Brain microvascular endothelial cell (primary cell): ENCODE measurements around the gene TF.

Experiments
- DNase-seq: peaks from one replicate; pipeline ENCODE4 v3.0.0-alpha.2; 2020
- H3K27ac ChIP-seq: fragments of 250-450 bp; sonication (Bioruptor Pico); 2 replicates; pipeline ENCODE4 v1.5.1; 2020; ENCODE audit warnings: mild to moderate bottlenecking, moderate library complexity
- H3K27me3 ChIP-seq: fragments of 250-450 bp; sonication (Bioruptor Pico); replicated peaks from 2 replicates; pipeline ENCODE4 v1.5.1; 2020; ENCODE audit warnings: mild to moderate bottlenecking
- H3K36me3 ChIP-seq: fragments of 250-450 bp; sonication (Bioruptor Pico); replicated peaks from 2 replicates; pipeline ENCODE4 v1.5.1; 2020; ENCODE audit warnings: mild to moderate bottlenecking
- H3K4me3 ChIP-seq: 2 replicates; pipeline ENCODE4 v1.5.1; 2011; ENCODE audit warnings: low read depth, mild to moderate bottlenecking, control low read depth, low read length, moderate library complexity
- in situ Hi-C: cut with HindIII; loops from 2 replicates; pipeline ENCODE4 v1.10.0; 2017; ENCODE audit warnings: low sequenced_read_pairs, low pct_ligation_motif_present
- TF ChIP-seq, protein P1 (sequence below): IDR thresholded peaks from 2 replicates; pipeline ENCODE4 v1.5.1; 2011; ENCODE audit warnings: low read depth, mild to moderate bottlenecking, moderate library complexity, low read length, control low read depth, inconsistent platforms; ENCODE audit errors: missing control alignments

TF gene

DNA sequence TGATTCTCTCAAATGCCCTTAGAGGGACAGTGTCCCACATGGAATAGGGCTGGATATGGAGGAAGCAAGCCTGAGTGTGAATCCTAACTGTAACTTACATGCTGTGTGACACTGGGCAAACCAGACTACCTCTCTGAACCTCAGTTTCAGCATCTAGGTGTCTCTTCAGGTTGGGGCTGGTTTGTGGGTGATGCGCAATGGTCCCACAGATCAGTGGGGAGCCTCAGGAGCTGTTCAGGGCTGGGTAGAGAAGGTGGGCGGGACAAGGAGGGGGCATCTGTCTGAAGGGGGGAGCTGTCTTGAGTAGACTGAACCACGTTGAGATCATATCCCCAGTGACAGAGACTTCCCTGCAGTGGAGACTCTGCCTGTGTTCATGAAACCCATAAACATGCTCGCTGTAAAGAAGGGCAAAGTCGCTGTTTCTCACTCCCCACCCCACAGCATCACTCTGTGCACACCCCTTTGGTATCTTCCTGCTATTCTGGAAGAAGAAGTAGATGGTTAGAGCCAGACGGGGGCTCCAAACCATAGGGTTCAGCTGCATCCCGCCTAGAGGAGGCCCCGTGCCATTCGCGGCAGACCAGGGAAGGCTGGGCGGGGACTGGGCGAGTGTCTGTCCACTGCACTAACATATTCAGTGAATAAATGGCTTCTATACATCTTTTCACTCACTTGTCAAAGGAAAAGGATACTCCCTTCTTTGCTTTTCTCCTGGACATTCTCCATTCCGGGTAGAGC lies 87.9 kb downstream of the TF start:
- Histone ChIP-seq H3K4me3 (no peak overlapping the region), H3K27me3 (no peaks in the 10 kb centered on the region), H3K27ac (no peak overlapping the region), H3K36me3 (no peaks in the 10 kb centered on the region)
- DNase-seq = no peak
- in situ Hi-C loops = no loop called here
- TF ChIP-seq, protein P1, sequence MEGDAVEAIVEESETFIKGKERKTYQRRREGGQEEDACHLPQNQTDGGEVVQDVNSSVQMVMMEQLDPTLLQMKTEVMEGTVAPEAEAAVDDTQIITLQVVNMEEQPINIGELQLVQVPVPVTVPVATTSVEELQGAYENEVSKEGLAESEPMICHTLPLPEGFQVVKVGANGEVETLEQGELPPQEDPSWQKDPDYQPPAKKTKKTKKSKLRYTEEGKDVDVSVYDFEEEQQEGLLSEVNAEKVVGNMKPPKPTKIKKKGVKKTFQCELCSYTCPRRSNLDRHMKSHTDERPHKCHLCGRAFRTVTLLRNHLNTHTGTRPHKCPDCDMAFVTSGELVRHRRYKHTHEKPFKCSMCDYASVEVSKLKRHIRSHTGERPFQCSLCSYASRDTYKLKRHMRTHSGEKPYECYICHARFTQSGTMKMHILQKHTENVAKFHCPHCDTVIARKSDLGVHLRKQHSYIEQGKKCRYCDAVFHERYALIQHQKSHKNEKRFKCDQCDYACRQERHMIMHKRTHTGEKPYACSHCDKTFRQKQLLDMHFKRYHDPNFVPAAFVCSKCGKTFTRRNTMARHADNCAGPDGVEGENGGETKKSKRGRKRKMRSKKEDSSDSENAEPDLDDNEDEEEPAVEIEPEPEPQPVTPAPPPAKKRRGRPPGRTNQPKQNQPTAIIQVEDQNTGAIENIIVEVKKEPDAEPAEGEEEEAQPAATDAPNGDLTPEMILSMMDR = no peak

DNA sequence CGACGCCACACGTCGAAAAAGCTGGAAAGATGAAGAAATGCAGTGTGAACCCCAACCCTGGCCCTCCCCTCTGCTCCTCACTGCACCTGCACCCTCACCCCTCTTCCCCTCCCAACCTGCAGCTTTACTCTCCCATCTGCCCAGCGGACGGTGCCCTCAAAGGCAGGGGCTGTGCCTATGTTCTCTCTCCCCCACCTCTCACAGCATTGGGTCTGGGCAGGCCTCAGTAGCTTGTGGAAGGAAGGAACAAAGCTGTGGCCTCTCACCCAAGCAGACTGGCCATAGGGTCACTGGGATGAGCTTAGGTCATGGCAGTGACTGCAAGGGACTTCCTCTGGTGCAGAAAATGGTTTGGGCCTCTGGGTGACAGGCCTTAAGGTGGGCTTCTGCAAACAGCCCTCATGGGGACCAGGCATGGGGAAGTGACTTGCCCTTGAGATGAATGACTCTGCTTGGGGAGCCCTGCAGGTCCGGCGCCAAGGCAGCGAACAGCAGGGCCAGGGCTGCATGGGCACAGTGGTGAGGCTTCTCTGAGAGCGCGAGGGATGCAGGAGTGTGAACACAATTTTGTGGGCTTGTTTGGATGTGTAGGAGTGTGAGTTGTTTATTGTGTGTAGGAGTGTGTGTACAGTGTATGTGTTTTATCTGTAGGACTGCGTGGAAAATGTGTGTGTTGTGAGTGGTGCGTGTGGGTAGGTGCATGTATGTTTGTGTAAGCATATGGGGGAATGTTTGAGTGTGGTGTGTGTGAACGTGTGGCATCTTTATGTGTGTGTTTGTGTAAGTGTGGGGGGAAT lies 88.6 kb downstream of the TF start:
- no peak overlapping the region for H3K27ac ChIP-seq
- H3K36me3 ChIP-seq = no peaks in the 10 kb centered on the region
- TF ChIP-seq, protein P1 = no peak
- H3K4me3 ChIP-seq = no peak overlapping the region
- DNase-seq = no peak
- in situ Hi-C loops = no loop called here
- no peaks in the 10 kb centered on the region for H3K27me3 ChIP-seq

DNA sequence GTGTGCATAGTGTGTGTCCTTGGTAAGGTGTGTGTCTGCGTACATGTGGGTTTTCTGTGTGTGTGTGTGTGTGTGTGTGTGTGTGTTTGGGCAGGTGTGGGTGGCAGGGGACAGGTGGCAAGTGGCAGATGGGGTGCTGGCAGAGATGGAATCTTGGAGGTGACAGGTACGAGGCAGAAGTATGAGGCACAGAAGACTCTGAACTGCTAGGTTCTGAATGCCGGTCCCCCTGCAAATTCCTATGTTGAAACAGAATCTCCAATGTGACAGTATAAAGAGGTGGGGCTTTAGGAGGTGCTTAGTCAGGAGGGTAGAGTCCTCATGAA lies 89.2 kb downstream of the TF start:
- TF ChIP-seq, protein P1 = no peak
- no peaks in the 10 kb centered on the region for H3K27me3 ChIP-seq
- in situ Hi-C loops = no loop called here
- no peak for DNase-seq
- no peak overlapping the region for H3K4me3 ChIP-seq
- no peaks in the 10 kb centered on the region for H3K36me3 ChIP-seq
- H3K27ac ChIP-seq = no peak overlapping the region

DNA sequence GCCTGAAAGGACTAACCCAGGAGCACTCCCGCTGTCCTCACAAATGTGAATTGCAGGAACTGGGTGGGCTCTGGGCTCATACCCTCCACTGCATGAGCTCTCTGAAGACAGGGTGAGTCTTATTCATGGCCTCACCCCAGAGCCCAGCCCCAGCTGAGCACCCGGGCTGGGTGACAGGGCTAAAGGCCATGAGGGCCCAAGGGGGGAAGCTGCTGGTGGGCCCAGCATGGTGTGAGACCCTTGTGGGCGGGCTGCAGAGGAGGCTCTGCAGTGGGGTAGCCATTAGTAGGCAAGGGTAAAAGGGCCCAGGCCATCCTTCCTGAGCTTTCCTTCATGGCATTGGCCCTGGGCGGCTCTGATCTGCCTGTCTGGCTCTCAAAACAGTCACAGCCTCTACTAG lies 89.8 kb downstream of the TF start:
- Histone ChIP-seq H3K36me3 (no peaks in the 10 kb centered on the region), H3K27ac (no peak overlapping the region), H3K4me3 (no peak overlapping the region), H3K27me3 (no peaks in the 10 kb centered on the region)
- no peak for DNase-seq
- in situ Hi-C loops = no loop called here
- TF ChIP-seq, protein P1 = no peak

DNA sequence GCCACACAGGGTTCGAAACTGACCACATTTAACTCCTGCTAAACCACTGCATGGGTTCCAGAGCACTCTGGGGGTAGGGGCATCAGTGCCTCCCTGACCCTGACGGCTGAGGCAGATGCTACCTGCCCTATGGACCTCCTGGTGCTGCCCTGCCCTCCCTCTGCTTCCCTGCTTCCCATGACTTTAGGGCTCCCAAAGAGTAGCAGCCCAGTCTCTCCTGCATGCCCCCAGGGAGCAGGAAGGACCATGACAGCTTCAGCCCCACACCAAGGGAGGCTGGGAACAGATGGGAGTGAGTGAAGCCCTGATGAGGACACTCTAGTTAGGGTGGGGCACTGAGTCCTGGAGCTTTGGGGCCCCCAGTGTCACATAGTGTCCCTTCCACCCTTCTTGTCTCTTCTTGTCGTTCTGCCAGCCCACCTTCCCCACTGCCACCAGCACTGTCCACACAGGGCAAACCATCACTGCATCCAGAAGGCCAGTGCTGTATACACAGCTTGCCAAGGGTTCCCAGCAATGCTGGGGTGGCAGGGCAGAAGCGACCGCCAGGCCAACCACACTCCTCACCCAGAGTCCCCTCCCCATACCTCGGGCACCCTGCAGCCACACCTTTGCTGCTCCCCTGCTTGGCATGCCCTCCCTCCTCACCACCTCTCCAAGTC lies 90.4 kb downstream of the TF start:
- in situ Hi-C loops = no loop called here
- Histone ChIP-seq H3K36me3 (no peaks in the 10 kb centered on the region), H3K4me3 (no peak overlapping the region), H3K27me3 (no peaks in the 10 kb centered on the region), H3K27ac (no peak overlapping the region)
- no peak for DNase-seq
- TF ChIP-seq, protein P1 = no peak
